Measurements from ENCODE around the gene TSPAN31.
"Not testable (repeated sequence)": the region's sequence is repeated elsewhere in the genome, so short reads cannot be mapped to it uniquely, and the experiment has no call there.

TSPAN31 gene

GRCh38 chr12:57744777-57745484, at the start of gene TSPAN31:
TSS of gene TSPAN31 (plus strand) at chr12:57745039. CDS start at chr12:57745155, 116 bp downstream.
- DNase-seq, result peak; percentile 94

GRCh38 chr12:57695770-57696432, 48.9 kb upstream of the TSPAN31 start:
- DNase-seq, result no peak

GRCh38 chr12:57697076-57697475, 47.8 kb upstream of the TSPAN31 start:
- DNase-seq, result no peak

- DNase-seq, result no peak
Measured at GRCh38 chr12:57698414-57698813, 46.4 kb upstream of the TSPAN31 start.

- DNase-seq, result no peak
Measured at GRCh38 chr12:57700317-57700716, 44.5 kb upstream of the TSPAN31 start.

GRCh38 chr12:57707250-57707649, 37.6 kb upstream of the TSPAN31 start:
- no peak for DNase-seq

GRCh38 chr12:57708296-57708695, 36.5 kb upstream of the TSPAN31 start:
- DNase-seq, result no peak

- DNase-seq, result no peak
Measured at GRCh38 chr12:57712701-57713100, 32.1 kb upstream of the TSPAN31 start.

GRCh38 chr12:57713209-57713608, 31.6 kb upstream of the TSPAN31 start:
- no peak for DNase-seq

- DNase-seq, result not testable (repeated sequence)
Measured at GRCh38 chr12:57715036-57715748, 29.6 kb upstream of the TSPAN31 start.

- no peak for DNase-seq
Measured at GRCh38 chr12:57715786-57716185, 29.1 kb upstream of the TSPAN31 start.

GRCh38 chr12:57716305-57716704, 28.5 kb upstream of the TSPAN31 start:
- no peak for DNase-seq

- no peak for DNase-seq
Measured at GRCh38 chr12:57717131-57717530, 27.7 kb upstream of the TSPAN31 start.

GRCh38 chr12:57717846-57718640, 26.8 kb upstream of the TSPAN31 start:
- no peak for DNase-seq

- DNase-seq, result no peak
Measured at GRCh38 chr12:57718641-57719528, 26.0 kb upstream of the TSPAN31 start.

GRCh38 chr12:57719777-57720605, 24.8 kb upstream of the TSPAN31 start:
- DNase-seq, result no peak

GRCh38 chr12:57720606-57721595, 23.9 kb upstream of the TSPAN31 start:
- no peak for DNase-seq

- DNase-seq, result not testable (repeated sequence)
Measured at GRCh38 chr12:57721846-57722608, 22.8 kb upstream of the TSPAN31 start.

Measured in stimulated activated CD4-positive, alpha-beta T cell treated with anti-CD3 and anti-CD28 coated beads, Interleukin-4, amount 100 ng/mL, for 1 hour (primary cell).